Measurements from ENCODE around the gene GAS7. TPM values are rescaled to one million over a fixed set of nuclear protein-coding genes. Genes with fewer than 3 reads are reported as not detected.

Gene GAS7
- total and polyA plus RNA-seq, 10 of the 15 experiments (the other 5 are each of a cell fraction or from before 2014, with no cell fraction given): 2.3 to 53.4 (median 24.0) TPM

GRCh38 chr17:10046786-10047785, 151.3 kb downstream of the GAS7 start (continued):
- TF ChIP-seq ZBTB33 (IDR thresholded peaks at IDR 0.05) (no peak), ETV6 (conservative IDR thresholded peaks at IDR 0.05 in 1 of 2, IDR thresholded peaks at IDR 0.05 in 1 of 2; ENCODE audit: borderline replicate concordance in 1 of 2, low read depth in 1 of 2) (peak in 1 of 2 experiments; percentile 53; a peak in 1 of 4 replicates), PKNOX1 (IDR thresholded peaks at IDR 0.05) (peak; percentile 73), JUNB (IDR thresholded peaks at IDR 0.05) (no peak), SMC3 (IDR thresholded peaks at IDR 0.05; ENCODE audit: borderline replicate concordance, low read length) (no peak), ZNF274 (IDR thresholded peaks at IDR 0.05; ENCODE audit: insufficient read depth, insufficient read length) (no peak), ATF2 (IDR thresholded peaks at IDR 0.05; ENCODE audit: low read length) (no peak), DPF2 (IDR thresholded peaks at IDR 0.05) (peak; percentile 50; the same call in 1 of the 2 replicates), ZNF207 (IDR thresholded peaks at IDR 0.05; ENCODE audit: borderline replicate concordance) (no peak), TARDBP (IDR thresholded peaks at IDR 0.05; ENCODE audit: borderline replicate concordance) (no peak), FOS (IDR thresholded peaks at IDR 0.05; ENCODE audit: borderline replicate concordance, extremely low read depth, insufficient read length) (no peak), FOXM1 (IDR thresholded peaks at IDR 0.05; ENCODE audit: low read depth, low read length) (no peak), NR2C2 (IDR thresholded peaks at IDR 0.05; ENCODE audit: borderline replicate concordance, control insufficient read depth, insufficient read length, low read depth) (no peak), MAX (IDR thresholded peaks at IDR 0.05; ENCODE audit: low read depth, low read length) (no peak), MYC (IDR thresholded peaks at IDR 0.05; ENCODE audit: insufficient read depth, insufficient read length, insufficient replicate concordance, low read length, severe bottlenecking) (no peak), POLR2AphosphoS2 (IDR thresholded peaks at IDR 0.05; ENCODE audit: low read depth, low read length) (no peak), ZBTB11 (CRISPR knock-in tag; IDR thresholded peaks at IDR 0.05) (no peak), EED (IDR thresholded peaks at IDR 0.05; ENCODE audit: low read depth) (peak; percentile 23; the same call in 1 of the 2 replicates), RB1 (IDR thresholded peaks at IDR 0.05; ENCODE audit: borderline replicate concordance) (no peak), NFXL1 (IDR thresholded peaks at IDR 0.05; ENCODE audit: borderline replicate concordance) (no peak)
